CD4-positive, alpha-beta memory T cell (primary cell): ENCODE results near the gene BFAR. TPM values are rescaled to one million over a fixed set of nuclear protein-coding genes. Genes with fewer than 3 reads are reported as not detected.

Experiments used
- CTCF ChIA-PET: fragments of 350-600 bp; sonication (Branson Sonifier 250); formaldehyde crosslinking; loops from one replicate; lab custom pipeline; 2021; ENCODE audit warnings: inconsistent platforms; ENCODE audit not compliant: partially characterized antibody; lab: Charles Lee
- POLR2A ChIA-PET: fragments of 350-600 bp; sonication (Branson Sonifier 250); formaldehyde crosslinking; loops from one replicate; lab custom pipeline; 2021; ENCODE audit not compliant: partially characterized antibody; lab: Charles Lee
- DNase-seq, 5 donors: peaks; one replicate each; pipeline versions ENCODE4 v3.0.0 to v3.0.0-alpha.2; 2020 to 2022; ENCODE audit warnings: mixed read lengths in 1 of 5
- H3K27ac ChIP-seq: one replicate; pipeline ENCODE4 v1.7.0; 2013; ENCODE audit warnings: low read depth, low read length
- H3K27me3 ChIP-seq: 2 replicates; pipeline ENCODE4 v1.7.0; 2013; ENCODE audit warnings: mild to moderate bottlenecking, low read length, moderate library complexity; ENCODE audit not compliant: insufficient read depth
- H3K36me3 ChIP-seq: 2 replicates; pipeline ENCODE4 v1.7.0; 2013; ENCODE audit warnings: mild to moderate bottlenecking, low read length, moderate library complexity; ENCODE audit not compliant: insufficient read depth
- H3K4me1 ChIP-seq: 2 replicates; pipeline ENCODE4 v1.7.0; 2013; ENCODE audit warnings: mild to moderate bottlenecking, low read length, moderate library complexity; ENCODE audit not compliant: insufficient read depth
- H3K4me3 ChIP-seq, 2 donors: one replicate each; pipeline ENCODE4 v1.7.0; 2013; ENCODE audit warnings: low read length in 2 of 2, mild to moderate bottlenecking in 1 of 2
- H3K9me3 ChIP-seq, 2 donors: one replicate each; pipeline ENCODE4 v1.7.0; 2013; ENCODE audit warnings: low read length in 2 of 2, control low read depth in 1 of 2; ENCODE audit not compliant: control insufficient read depth in 1 of 2
- H3K27ac Mint-ChIP-seq, 7 donors: one replicate each; pipeline ENCODE4 v1.8.0; 2020 to 2021; ENCODE audit warnings: mixed read lengths in 7 of 7, mild to moderate bottlenecking in 6 of 7, inconsistent platforms in 3 of 7, moderate library complexity in 3 of 7
- H3K27me3 Mint-ChIP-seq, 2 donors: one replicate each; pipeline ENCODE4 v1.8.0; 2020 to 2021; ENCODE audit warnings: mixed read lengths in 2 of 2
- H3K36me3 Mint-ChIP-seq, 2 donors: one replicate each; pipeline ENCODE4 v1.8.0; 2020 to 2021; ENCODE audit warnings: mixed read lengths in 2 of 2, inconsistent platforms in 1 of 2, mild to moderate bottlenecking in 1 of 2
- H3K4me1 Mint-ChIP-seq, 4 donors: one replicate each; pipeline ENCODE4 v1.8.0; 2020 to 2021; ENCODE audit warnings: mixed read lengths in 4 of 4, mild to moderate bottlenecking in 1 of 4
- H3K4me3 Mint-ChIP-seq, 8 donors: one replicate each; pipeline ENCODE4 v1.8.0; 2020 to 2021; ENCODE audit warnings: mixed read lengths in 8 of 8, mild to moderate bottlenecking in 7 of 8, moderate library complexity in 6 of 8, inconsistent platforms in 3 of 8
- H3K9me3 Mint-ChIP-seq, 8 donors: one replicate each; pipeline ENCODE4 v1.8.0; 2020 to 2021; ENCODE audit warnings: mixed read lengths in 8 of 8, mild to moderate bottlenecking in 5 of 8, inconsistent platforms in 3 of 8, moderate library complexity in 1 of 8
- intact Hi-C: fragments of 100-400 bp; cut with micrococcal nuclease; formaldehyde crosslinking; loops from one replicate; pipeline ENCODE4 v1.15.1; 2023
- polyA plus RNA-seq, 2 donors: library from polyadenylated mRNA; unstranded; fragments of 300-500 nt; fragmentation: Illumina TruSeq; gene quantifications; one replicate each; pipeline ENCODE4 v1.2.3, GENCODE V29; 2021
- total RNA-seq, 2 experiments: library from RNA; stranded (reverse); gene quantifications; one replicate each; pipeline ENCODE4 v1.2.3, GENCODE V29; 2021

BFAR gene
- total and polyA plus RNA-seq, 4 experiments from 2014 or later = 31.2 to 79.6 (median 62.8) TPM

- peaks cover 0 to 3% (median 0%) of the 10 kb centered on the region in 4 donors for H3K4me1 Mint-ChIP-seq
- Histone ChIP-seq H3K4me3 (no peak overlapping the region), H3K27me3 (no peaks in the 10 kb centered on the region), H3K27ac (no peak overlapping the region), H3K4me1 (no peaks in the 10 kb centered on the region), H3K36me3 (peaks cover 65% of the 10 kb centered on the region), H3K9me3 (no peaks in the 10 kb centered on the region)
- DNase-seq = no peak
- POLR2A ChIA-PET = no interaction called here
- H3K27ac Mint-ChIP-seq = no peak overlapping the region
- H3K36me3 Mint-ChIP-seq = peaks cover 35 to 66% of the 10 kb centered on the region in 2 donors
- intact Hi-C loops = no loop called here
- CTCF ChIA-PET = interaction anchor here (0.6 kb wide), 1 partner anchor 75 kb away, joined by 3 read pairs; no protein-coding TSS in a partner anchor
- no peaks in the 10 kb centered on the region for H3K9me3 Mint-ChIP-seq
- H3K27me3 Mint-ChIP-seq = no peaks in the 10 kb centered on the region
- H3K4me3 Mint-ChIP-seq = no peak overlapping the region
Observed at GRCh38 chr16:14608111-14608566, 24.6 kb upstream of the BFAR start.

- Histone ChIP-seq H3K9me3 (no peaks in the 10 kb centered on the region), H3K27ac (no peak overlapping the region), H3K4me3 (no peak overlapping the region), H3K4me1 (no peaks in the 10 kb centered on the region), H3K36me3 (peaks cover 60% of the 10 kb centered on the region), H3K27me3 (no peaks in the 10 kb centered on the region)
- Mint-ChIP-seq H3K27ac (no peak overlapping the region), H3K36me3 (peaks cover 34 to 65% of the 10 kb centered on the region in 2 donors), H3K27me3 (no peaks in the 10 kb centered on the region), H3K4me1 (peaks cover 0 to 3% (median 0%) of the 10 kb centered on the region in 4 donors), H3K9me3 (no peaks in the 10 kb centered on the region), H3K4me3 (no peak overlapping the region)
- ChIA-PET POLR2A (no interaction called here), CTCF (no interaction called here)
- intact Hi-C loops = no loop called here
- DNase-seq = no peak
Observed at GRCh38 chr16:14608604-14609003, 24.1 kb upstream of the BFAR start.

- peak overlapping the region in 1 of 7 donors; percentile 2 for H3K27ac Mint-ChIP-seq
- ChIA-PET CTCF (no interaction called here), POLR2A (no interaction called here)
- H3K36me3 ChIP-seq = peaks cover 56% of the 10 kb centered on the region
- no peak for DNase-seq
- H3K27me3 Mint-ChIP-seq = no peaks in the 10 kb centered on the region
- no peak overlapping the region for H3K27ac ChIP-seq
- H3K4me1 ChIP-seq = no peaks in the 10 kb centered on the region
- H3K9me3 ChIP-seq = no peaks in the 10 kb centered on the region
- peaks cover 0 to 1% (median 0%) of the 10 kb centered on the region in 4 donors for H3K4me1 Mint-ChIP-seq
- peaks cover 37 to 66% of the 10 kb centered on the region in 2 donors for H3K36me3 Mint-ChIP-seq
- no peaks in the 10 kb centered on the region for H3K9me3 Mint-ChIP-seq
- no peak overlapping the region for H3K4me3 Mint-ChIP-seq
- no peak overlapping the region for H3K4me3 ChIP-seq
- intact Hi-C loops = no loop called here
- no peaks in the 10 kb centered on the region for H3K27me3 ChIP-seq
Observed at GRCh38 chr16:14609716-14610115, 23.0 kb upstream of the BFAR start.

- POLR2A ChIA-PET = no interaction called here
Observed at GRCh38 chr16:14611660-14612059, 21.1 kb upstream of the BFAR start.

GRCh38 chr16:14613991-14614390 is 18.8 kb upstream of the BFAR start:
- H3K9me3 Mint-ChIP-seq = no peaks in the 10 kb centered on the region
- no peak overlapping the region for H3K27ac Mint-ChIP-seq
- H3K36me3 Mint-ChIP-seq = peaks cover 46 to 63% of the 10 kb centered on the region in 2 donors
- Histone ChIP-seq H3K4me3 (no peak overlapping the region), H3K9me3 (no peaks in the 10 kb centered on the region), H3K4me1 (no peaks in the 10 kb centered on the region), H3K27me3 (no peaks in the 10 kb centered on the region), H3K27ac (no peak overlapping the region), H3K36me3 (peaks cover 43% of the 10 kb centered on the region)
- H3K4me3 Mint-ChIP-seq = no peak overlapping the region
- intact Hi-C loops = no loop called here
- CTCF ChIA-PET = no interaction called here
- no peak for DNase-seq
- POLR2A ChIA-PET = no interaction called here
- H3K4me1 Mint-ChIP-seq = peaks cover 0 to 4% (median 0%) of the 10 kb centered on the region in 4 donors
- no peaks in the 10 kb centered on the region for H3K27me3 Mint-ChIP-seq

More at GRCh38 chr16:14611660-14612059, 21.1 kb upstream of the BFAR start:
- peaks cover 47 to 73% of the 10 kb centered on the region in 2 donors for H3K36me3 Mint-ChIP-seq
- peaks cover 0 to 4% (median 0%) of the 10 kb centered on the region in 4 donors for H3K4me1 Mint-ChIP-seq
- no peaks in the 10 kb centered on the region for H3K4me1 ChIP-seq
- intact Hi-C loops = no loop called here
- no peaks in the 10 kb centered on the region for H3K9me3 ChIP-seq
- no peaks in the 10 kb centered on the region for H3K27me3 Mint-ChIP-seq
- no peak overlapping the region for H3K27ac ChIP-seq
- H3K4me3 ChIP-seq = no peak overlapping the region
- no peaks in the 10 kb centered on the region for H3K27me3 ChIP-seq
- peaks cover 53% of the 10 kb centered on the region for H3K36me3 ChIP-seq
- no peak overlapping the region for H3K27ac Mint-ChIP-seq
- CTCF ChIA-PET = no interaction called here
- no peak for DNase-seq
- H3K9me3 Mint-ChIP-seq = no peaks in the 10 kb centered on the region
- H3K4me3 Mint-ChIP-seq = no peak overlapping the region

- no peaks in the 10 kb centered on the region for H3K27me3 ChIP-seq
- peaks cover 31% of the 10 kb centered on the region for H3K36me3 ChIP-seq
- intact Hi-C loops = no loop called here
- H3K27ac ChIP-seq = no peak overlapping the region
- H3K27ac Mint-ChIP-seq = peak overlapping the region in 4 of 7 donors; percentile 6 to 36 (median 20)
- ChIA-PET POLR2A (no interaction called here), CTCF (interaction anchor here (1.4 kb wide), 1 partner anchor 41 kb away, joined by 3 read pairs; no protein-coding TSS in a partner anchor)
- no peak overlapping the region for H3K4me3 ChIP-seq
- H3K4me1 ChIP-seq = no peaks in the 10 kb centered on the region
- no peaks in the 10 kb centered on the region for H3K27me3 Mint-ChIP-seq
- H3K4me3 Mint-ChIP-seq = no peak overlapping the region
- H3K4me1 Mint-ChIP-seq = peaks cover 0 to 4% (median 2%) of the 10 kb centered on the region in 4 donors
- no peak for DNase-seq
- H3K9me3 Mint-ChIP-seq = no peaks in the 10 kb centered on the region
- H3K36me3 Mint-ChIP-seq = peaks cover 36 to 58% of the 10 kb centered on the region in 2 donors
- H3K9me3 ChIP-seq = no peaks in the 10 kb centered on the region
Observed at GRCh38 chr16:14616280-14616679, 16.5 kb upstream of the BFAR start.

GRCh38 chr16:14618566-14618965 is 14.2 kb upstream of the BFAR start:
- Mint-ChIP-seq H3K36me3 (peaks cover 39 to 61% of the 10 kb centered on the region in 2 donors), H3K9me3 (no peaks in the 10 kb centered on the region), H3K4me1 (peaks cover 0 to 5% (median 4%) of the 10 kb centered on the region in 4 donors), H3K27ac (peak overlapping the region in 4 of 7 donors; percentile 29 to 65 (median 43)), H3K27me3 (no peaks in the 10 kb centered on the region), H3K4me3 (no peak overlapping the region)
- DNase-seq = no peak
- ChIA-PET CTCF (no interaction called here), POLR2A (no interaction called here)
- H3K4me3 ChIP-seq = no peak overlapping the region
- no peak overlapping the region for H3K27ac ChIP-seq
- H3K27me3 ChIP-seq = no peaks in the 10 kb centered on the region
- H3K4me1 ChIP-seq = no peaks in the 10 kb centered on the region
- no peaks in the 10 kb centered on the region for H3K9me3 ChIP-seq
- intact Hi-C loops = no loop called here
- peaks cover 25% of the 10 kb centered on the region for H3K36me3 ChIP-seq
